GM21576 (cell line): ENCODE measurements around the gene LAMC2.

Source experiments
- ATAC-seq: cut with Tn5 transposase; IDR thresholded peaks from one replicate; pipeline ENCODE4 v1.9.1; 2021; ENCODE audit warnings: mild to moderate bottlenecking, moderate library complexity; ENCODE audit not compliant: unreplicated experiment

LAMC2 gene

DNA sequence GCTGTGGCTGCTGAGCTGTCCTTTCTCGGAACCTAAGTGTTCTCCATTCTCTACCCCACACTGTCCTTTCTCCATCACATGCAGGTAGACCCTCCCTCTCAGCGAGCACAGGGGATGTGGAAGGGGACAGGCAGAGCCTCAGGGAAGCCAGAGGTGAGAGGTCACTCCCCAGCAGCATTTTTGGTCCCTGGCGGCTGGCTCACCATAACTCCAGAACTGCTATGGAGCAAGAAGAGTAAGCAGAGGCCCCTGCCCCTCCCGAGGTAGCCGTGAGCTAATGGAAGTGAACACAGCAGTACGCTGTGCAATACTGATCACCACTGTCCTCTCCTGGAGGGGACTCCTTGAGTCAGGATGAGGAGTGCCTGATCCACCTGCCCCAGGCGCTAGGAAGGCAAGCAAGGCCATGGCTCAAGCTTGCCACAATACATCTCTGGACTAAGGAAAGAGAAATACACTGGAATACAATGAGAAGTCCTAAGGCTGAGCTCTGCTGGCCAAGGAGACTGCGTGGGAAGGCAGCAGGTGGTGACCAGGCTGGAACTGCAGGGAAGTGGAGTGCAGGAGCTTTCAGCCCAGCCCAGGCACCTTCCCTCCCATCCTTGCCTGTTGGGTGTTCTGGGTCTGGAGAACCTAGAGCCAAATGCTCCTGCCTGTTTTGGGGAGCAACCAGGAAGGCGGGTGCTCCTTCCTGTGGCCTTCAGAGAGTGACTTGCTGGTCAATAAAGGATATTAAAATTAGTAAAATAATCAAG lies 96.2 kb downstream of the LAMC2 start:
- ATAC-seq: no peak

DNA sequence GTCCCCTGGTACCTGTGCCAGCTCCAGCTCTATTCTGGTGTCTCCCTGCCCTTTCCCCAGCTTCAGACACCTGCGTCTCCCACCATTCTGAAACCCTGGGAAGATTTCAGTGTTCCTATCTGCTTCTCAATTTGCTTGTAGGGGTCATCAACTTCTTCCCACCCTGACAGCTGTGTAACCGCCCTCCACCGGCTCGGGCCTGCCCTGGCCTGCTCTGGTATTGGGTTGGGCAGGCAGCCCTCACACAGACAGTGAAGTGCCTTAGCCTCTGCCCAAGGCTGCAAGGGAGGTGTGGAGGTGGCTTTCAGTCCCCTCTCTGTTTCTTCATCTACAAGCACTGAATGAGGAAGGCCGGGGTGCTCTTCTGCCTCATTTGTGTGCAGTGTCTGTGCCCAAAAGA lies 97.2 kb downstream of the LAMC2 start:
- ATAC-seq: no peak

DNA sequence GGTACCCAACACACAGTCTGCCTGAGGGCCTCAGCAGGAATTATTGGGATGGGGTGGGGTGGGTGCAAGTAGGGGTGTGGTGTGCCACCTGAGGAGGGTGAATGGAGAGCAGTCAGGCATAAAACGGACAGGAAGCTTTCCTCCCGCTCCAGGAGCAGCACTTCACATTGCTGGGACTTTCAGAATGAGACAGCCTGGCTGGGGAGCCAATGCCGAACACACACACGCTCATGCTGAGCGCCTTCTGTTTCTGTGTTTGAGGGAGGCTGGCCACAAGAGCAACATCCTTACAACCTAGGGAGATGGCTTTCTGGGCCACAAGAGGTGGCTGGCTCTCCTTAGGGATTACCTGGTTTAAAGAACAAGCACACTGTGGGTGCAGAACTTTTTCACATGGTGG lies 98.0 kb downstream of the LAMC2 start:
- ATAC-seq: no peak

DNA sequence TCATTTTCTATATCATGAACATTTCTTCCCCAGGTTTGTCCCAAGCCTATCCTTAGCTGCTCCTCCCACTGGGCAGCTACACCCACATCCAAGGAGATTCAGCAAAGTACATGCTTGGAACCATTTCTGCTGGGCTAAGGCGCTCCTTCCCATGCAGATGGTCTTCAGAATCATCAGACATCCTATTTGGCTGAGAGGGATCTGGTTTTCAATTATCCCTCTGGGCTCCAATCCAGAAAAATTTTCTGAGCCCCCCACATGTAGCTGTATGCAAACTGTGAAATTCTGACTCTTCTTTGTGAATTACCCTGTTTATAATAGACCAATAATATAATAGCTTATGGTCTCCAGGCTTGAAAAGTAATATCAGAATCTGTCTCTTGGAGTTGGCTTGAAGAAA lies 99.2 kb downstream of the LAMC2 start:
- no peak for ATAC-seq

DNA sequence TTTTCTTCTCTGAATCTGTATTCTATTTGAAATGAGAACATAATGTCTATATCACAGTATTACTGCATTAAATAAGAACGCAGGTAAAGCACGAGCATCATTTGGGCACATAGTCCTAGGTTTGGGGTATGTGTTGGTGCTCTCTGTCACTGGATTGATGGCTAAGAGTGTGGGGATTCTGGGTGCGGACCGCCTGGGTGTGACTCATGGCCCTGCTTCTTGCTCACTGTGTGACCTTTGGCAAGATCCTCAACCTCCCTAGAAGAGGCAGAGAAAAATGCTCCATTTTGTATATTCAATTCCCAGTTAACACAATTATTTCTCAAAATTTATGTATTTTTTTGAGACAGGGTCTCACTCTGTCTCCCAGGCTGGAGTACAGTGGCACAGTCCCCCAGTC lies 99.7 kb downstream of the LAMC2 start:
- ATAC-seq: no peak

DNA sequence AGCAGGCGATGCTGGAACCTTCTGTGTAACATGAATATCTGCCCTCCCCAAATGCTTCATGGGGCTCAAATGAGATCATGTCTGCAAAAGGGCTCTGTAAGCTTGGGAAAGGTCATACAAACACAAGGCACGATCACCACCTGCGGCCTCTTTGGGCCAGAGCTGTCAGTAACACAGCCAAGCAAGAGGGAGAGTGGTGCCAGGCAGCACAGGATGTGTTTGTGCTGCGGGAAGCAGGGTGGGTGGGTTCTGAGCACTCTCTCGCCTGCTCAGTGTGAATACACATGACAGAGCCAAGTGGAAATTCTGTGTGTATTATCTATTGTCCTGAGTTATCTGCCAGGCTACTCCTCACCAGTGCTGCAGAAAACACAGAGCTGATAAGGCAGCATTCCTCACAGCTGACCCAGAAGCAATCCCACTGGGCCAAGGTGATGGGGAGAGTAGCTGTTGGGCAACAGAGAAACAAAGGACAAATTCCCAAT lies 101.2 kb downstream of the LAMC2 start:
- no peak for ATAC-seq

DNA sequence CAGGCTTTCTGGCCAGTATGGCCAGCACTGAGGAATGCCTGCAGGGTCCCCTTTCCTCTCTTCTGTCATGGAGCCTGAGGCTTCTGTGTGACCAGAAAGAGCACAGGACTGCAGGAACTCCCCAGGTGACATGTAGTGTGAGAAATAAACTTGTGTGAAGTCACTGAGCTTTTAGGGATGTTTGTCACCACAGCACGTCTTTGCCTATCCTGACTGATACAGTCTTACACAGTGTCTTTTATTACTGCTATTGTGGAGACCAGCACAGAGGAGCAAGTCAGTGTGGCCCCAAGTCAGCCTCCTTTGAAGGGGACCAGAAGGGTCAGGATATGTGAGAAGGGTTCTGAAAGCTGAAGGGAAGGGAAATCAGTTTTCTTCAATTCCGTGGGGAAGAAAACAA lies 102.5 kb downstream of the LAMC2 start:
- no peak for ATAC-seq

DNA sequence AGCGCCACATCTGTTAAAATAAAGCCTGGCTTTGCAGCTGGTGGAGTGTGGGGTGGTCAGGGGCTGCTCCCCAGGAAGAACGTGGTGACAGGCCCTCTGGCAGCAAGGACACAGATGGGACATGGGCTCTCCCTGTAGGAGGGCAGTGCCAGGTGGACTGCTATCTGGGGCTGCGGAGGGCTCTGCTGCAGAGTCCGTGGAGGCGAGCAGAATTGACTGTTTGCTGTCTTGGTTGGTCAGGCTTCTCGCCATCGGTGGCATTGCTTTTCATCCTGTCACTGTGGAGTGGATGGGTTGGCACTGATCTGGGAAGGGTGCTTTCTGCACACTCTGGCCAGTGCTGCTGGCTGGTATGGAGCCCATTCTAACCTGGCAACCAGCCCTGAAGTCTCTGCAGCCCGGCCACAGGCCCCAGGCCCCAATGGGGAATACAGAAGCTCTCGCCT lies 103.0 kb downstream of the LAMC2 start:
- no peak for ATAC-seq

DNA sequence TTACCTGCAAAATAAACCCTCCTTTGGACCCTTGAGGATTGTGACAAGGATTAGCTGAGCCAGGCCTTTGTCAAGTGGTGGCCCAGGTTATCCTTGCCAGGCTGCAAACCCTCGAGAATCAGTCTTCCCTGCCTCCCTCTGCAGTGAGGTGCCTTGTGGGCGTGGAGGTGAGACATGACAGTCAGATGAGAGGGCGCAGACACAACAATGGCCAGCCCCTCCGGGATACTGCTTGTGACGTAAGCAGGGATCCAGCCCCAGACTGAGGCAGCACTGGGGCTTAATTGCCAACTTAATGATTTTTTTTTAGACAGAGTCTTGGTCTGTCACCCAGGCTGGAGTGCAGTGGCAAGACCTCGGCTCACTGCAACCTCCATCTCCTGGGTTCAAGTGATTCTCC lies 104.6 kb downstream of the LAMC2 start:
- no peak for ATAC-seq

DNA sequence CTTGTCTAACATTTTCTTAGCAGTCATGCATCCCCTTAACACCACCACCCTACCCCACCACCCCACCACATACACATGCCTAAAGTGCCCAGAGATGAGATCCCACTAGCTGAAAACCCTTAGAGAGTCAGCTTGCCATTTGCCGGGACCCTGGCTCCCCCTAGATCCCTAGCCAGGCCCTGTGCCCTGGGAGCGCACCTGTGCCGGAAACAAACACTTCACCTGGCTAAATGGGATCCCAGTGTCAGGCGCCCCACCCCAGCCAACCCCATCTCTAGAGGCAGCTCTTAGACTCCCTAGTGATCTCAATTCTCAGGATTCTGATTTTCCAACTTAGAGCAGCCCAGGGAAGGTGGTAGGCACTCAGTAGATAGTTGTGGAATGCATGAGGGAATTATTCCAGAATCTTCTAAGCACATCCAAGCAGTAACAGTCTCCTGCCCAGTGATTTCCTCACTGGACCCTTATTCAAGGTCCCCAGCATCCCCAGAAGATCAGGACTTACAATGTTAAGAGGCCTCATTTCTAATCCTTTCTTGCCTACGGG lies 105.2 kb downstream of the LAMC2 start:
- no peak for ATAC-seq

DNA sequence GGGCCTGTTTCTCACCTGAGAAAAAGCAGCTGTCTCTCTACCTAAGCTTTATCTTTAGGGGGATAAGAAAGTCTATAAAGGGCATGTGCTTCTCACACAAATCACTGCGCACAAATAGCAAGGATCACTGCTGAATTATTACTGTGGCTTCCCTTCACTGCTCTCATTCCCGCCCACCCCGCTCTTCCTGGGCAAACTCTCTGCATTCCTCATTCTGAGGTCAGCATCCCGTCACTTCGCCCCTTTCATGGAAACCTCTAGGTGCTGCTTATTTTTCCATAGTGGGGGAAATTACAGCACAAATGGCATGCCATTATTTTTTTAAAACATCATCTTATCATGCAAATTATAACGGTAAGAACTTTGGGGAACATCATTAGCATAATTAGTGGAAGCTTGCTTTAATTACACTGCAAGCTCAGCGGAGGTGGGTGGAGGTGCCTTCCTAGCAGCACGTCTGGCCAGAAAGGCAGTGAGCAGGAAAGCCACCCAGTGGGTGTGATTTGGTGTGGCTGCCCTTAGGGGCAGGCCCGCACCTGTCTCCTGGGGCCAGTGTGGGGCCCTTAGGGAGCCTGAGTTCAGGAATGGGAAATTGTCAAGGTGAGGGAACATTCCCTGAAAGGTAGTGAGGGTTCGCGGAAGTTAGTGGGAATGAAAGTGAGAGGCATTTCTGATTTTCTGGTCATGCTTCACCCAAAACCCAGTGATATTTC lies 105.9 kb downstream of the LAMC2 start:
- no peak for ATAC-seq

DNA sequence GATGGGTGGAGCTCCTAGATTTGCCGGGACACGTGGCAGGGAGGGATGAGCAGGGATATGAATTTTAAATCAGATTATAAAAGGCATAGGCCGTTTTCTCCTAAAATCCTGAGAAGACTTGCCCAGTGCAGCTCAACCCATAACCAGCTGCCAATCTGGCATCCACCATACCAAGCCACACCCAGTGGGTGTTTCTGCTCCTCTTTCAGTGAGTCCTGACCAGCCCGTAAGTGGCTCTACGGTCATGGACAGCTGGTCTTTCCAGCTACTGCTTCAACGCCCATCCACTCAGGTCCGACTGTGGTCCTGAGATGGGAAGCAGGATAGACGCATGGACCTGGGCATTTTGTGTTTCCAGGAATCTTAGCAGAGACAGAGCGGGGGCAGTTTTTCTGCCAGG lies 107.2 kb downstream of the LAMC2 start:
- ATAC-seq: no peak

DNA sequence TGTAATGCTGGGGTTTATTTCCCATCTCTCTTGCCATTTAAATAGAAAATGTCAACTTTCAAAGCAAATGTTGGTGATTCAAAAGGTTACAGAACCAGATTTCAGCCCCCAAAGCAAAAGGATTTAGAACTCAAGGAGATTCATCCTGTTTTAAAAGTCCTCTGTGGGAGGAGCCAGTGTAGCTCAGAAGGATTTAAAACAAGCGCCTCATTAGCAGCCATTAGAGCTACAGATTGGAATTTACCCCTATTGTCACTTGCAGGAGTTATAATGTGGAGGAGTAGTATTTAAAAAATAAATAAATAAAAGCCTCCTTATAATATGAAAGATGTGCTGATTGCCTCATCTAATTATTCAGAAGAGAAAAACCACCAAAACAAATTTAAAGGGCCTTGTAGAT lies 107.8 kb downstream of the LAMC2 start:
- no peak for ATAC-seq
